NCI-H345 (cell line): ENCODE measurements around the gene SLC7A1.

ENCODE experiments used
- DNase-seq: peaks from one replicate; lab custom pipeline; 2025; lab: John Stamatoyannopoulos, UW

The SLC7A1 gene

GRCh38 chr13:29530901-29531300 is 64.6 kb downstream of the SLC7A1 start:
- no peak for DNase-seq

DNA sequence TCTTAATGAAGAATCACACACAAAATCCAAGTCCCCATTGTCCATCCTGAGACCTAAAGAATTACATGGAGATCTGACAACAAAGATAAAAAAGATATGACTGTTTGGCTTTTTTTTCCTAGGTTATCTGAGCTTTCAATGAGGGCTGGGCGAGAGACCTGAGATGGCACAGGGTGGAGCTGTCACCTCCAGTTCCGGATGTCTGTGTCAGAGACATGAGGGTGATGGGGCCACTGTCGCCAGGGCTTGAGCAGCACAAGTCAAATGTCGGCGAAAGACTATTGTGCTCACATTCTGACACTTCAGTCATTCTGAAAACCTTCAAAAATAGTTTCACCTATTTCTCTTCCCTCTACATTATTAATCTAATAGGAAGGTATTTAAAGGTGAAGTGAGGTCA is 65.7 kb downstream of the SLC7A1 start:
- no peak for DNase-seq

DNA sequence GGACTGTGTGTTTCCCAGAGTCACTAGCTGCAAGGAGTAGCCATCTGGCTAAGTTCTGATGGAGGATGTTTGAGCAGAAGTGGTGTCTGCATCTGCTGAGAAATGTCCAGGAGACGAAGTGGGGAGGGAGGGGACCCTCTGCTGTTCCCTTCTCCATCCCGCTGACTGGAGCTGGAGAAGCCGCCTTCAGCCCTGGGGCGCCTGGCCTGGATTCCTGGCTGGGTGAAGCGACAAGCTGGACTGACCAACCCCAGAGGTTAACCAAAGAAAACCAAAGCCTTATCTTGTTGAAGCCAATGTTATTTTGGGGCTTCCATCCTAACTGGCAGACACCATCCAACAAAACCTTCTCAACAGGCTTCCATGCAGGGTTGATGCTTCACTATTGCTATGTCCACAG is 67.6 kb downstream of the SLC7A1 start:
- DNase-seq: no peak

DNA sequence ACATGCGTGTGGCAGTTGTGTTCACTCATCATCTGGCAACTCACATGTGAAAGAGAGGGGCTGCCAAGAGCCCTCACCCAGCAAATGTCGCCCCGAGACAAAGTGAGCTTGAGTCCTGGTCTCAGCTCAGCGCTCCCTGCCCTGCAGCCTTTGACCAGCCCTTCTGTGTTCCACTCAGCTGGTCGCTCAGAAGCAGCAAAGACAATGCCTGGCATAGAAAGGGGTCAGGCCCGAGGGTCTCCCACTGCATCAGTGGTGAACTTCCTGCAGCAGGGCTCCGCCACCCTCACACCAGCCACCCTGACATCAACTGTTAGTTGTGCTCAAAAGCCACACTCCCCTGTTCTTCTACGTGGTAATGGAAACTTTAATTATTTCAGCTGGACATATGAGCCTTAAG is 68.0 kb downstream of the SLC7A1 start:
- no peak for DNase-seq

DNA sequence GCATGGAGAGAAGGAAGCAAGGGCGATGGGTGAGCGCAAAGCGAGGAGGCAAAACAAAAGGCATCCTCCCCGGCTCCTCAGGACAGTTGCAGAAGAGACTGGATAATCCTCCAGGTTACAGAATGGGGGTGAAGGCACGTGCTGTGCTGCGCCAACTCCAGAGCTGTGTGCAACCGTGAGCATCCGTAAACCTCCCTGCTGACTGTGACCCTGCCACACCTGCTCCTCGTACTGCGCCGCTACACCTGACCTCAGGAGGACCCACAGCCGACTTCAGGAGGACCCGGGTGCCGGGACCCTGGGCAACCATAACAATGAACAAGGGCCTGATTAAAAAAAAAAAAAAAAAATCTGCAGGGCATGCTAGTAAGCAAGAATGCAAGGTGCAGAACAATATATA is 68.7 kb downstream of the SLC7A1 start:
- DNase-seq: no peak

DNA sequence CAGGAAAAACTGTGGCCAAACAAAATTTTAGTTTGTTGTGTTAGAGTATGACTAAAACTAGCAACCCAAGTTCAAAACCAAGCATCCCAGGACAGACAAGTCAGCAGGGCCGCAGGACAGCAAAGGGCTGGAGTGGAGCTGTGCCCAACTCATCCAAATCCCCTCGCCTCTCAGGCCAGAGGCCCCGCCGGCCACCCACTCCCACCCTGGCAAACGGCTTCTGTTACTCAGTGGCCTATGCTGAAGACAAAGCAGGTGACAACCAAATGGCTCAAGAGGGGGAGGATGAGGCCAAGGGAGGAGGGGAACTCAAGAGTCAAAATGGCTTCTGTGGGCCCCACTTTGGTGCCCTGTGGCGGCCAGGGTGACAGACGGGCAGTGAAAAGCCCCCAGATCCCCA is 69.7 kb downstream of the SLC7A1 start:
- DNase-seq: no peak

DNA sequence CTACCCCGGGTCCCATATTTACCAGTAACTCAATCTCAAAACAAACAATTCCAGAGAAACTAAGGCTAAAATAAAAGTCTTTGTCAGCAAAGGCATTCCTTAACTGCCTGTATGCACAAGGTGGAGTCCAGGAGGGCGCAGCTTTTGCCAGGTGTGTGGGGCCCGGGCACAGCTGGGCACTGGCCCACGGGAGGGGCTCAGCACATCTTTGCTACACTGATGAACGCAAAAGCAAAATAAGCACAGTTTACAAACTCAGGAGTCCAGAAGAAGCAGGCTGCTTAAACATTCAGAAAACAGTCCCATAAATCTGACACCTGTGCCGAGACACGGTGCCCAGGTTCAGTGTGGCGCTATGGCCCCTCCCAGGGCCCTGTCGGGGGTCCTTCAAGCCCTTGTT is 70.8 kb downstream of the SLC7A1 start:
- no peak for DNase-seq

- no peak for DNase-seq
Measured at GRCh38 chr13:29524176-29524575, 71.3 kb downstream of the SLC7A1 start.

GRCh38 chr13:29523199-29523961 is 72.1 kb downstream of the SLC7A1 start:
- DNase-seq: no peak

- DNase-seq: no peak
Measured at GRCh38 chr13:29522044-29522685, 73.3 kb downstream of the SLC7A1 start.

DNA sequence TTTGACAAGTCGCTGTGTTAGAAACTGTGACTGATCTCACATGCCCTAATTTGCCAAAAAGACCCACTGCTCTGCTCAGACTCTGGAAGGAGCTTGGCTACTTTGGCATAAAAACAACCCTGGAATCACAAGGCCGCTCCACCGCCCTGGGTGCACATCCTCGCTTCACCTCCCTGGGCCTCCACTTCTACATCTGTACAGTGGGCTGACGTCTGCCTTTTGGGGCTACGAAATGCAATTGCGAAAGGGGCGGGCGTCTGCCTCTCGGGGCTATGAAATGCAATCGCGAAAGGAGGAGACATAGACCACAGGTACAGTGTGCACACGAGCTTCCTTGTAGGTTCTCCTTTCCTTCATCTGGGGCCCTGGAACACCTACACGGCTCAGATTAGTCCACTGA is 74.2 kb downstream of the SLC7A1 start:
- no peak for DNase-seq

- no peak for DNase-seq
Measured at GRCh38 chr13:29520671-29521070, 74.8 kb downstream of the SLC7A1 start.

- DNase-seq: no peak
Measured at GRCh38 chr13:29519921-29520320, 75.6 kb downstream of the SLC7A1 start.

- DNase-seq: no peak
Measured at GRCh38 chr13:29516880-29517279, 78.6 kb downstream of the SLC7A1 start.

GRCh38 chr13:29516012-29516411 is 79.5 kb downstream of the SLC7A1 start:
- DNase-seq: no peak

GRCh38 chr13:29515372-29515771 is 80.1 kb downstream of the SLC7A1 start:
- no peak for DNase-seq

DNA sequence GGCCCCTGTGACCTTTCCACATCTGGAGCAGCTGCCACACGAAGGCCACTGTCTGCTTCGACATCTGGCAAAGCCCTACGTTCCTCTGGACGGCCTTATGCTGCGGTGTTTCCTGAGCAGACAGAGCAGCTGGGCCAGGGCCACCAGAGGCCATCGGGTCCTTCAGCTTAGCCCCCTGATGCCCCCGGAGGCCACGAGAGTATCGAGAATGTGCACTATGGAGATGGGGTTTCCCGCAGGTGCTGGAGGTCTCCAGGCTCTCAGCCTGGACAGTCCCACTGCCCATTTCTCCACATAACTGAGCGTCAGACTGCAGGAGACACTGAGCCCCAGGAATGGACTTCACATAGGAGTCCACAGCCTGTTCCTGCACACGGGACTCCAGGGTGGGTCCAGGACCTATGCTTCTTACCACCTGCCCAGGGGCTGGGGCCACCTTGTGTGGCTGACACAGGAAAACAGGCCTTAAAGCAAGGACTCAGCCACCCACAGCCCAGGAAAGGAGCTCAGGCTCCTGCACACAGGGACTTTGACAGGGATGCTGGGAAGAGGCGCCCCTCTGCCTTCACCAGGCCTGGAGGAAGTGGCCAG is 80.7 kb downstream of the SLC7A1 start:
- no peak for DNase-seq

DNA sequence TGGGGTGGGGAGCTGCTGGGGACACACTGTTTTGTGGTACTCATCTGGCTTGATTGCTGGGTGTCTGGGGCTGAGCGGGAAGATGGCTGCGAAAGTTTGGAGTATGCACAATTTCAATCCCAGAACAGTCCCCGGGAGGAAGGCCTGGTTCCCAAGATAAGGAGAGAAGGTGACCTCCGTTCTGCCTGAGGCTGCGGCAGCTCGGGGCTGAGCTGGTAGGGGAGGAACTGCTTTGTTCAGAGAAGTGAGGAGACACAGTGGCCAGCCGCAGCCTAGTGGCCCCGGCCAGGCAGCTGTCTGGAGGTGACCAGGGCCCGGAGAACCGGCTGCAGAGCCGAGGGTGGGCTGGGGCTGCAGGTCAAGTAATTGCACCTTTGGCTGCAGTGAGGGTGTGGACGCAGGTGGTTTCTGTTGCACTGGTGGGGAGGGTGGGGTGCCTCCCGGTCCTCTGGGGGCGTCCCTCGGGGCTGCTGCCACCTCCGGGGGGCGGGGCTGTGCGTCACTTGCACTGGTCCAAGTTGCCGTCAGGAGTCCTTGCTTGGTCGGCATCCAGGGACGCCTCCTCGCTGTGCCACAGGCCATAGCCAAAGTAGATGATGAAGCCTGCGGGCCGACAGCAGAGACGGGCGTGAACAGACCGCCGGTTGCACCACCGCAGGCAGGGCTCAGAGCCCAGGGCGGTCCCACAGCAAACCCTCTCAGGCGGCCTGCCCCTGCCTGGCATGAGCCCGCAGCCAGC is 81.3 kb downstream of the SLC7A1 start:
- DNase-seq: no peak

DNA sequence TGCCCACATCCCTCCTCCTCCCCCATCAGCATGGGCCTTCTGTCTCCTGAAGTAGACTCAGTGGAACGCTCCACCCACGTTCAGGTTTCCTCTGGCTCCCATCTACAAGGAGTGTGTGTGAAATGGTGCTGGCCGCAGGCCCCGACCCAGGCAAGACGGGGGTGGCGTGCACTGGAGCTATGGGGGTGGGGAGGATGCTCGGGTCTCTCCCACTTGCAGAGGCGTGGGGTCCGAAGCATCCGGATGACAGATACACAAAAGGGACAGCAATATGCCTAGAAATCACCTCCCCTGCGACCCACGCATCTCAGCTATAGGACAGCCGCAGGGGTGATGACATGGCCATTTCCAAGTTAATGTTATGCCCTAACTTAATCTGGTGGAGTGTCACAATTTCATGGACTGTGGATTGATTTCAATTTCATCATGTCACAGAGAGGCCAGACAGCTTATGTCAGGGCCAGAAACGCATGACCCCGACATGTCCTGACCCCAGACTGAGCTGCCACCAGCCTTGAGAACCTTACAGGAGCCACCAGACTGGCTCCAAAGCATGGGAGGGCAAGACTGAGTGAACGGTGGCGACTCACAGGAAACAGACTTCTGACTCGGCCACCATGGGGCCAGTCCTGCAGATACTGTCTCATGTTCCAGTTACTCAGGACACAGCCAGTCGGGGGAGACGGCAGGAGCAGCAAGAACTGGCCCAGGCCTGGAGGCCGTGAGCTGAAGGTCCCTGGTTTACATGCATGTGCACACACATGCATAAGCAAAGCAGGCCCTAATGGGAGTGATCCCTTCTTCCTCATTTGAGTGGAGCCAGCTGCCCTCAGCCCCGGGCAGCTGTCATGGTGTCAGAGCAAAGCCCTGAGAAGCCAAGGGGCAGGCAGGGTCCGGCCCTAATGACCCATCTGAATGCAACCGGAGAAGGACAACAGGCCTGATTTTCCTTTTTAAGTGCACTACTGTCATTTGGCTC is 82.2 kb downstream of the SLC7A1 start:
- no peak for DNase-seq

- no peak for DNase-seq
Measured at GRCh38 chr13:29511980-29512379, 83.5 kb downstream of the SLC7A1 start.

DNA sequence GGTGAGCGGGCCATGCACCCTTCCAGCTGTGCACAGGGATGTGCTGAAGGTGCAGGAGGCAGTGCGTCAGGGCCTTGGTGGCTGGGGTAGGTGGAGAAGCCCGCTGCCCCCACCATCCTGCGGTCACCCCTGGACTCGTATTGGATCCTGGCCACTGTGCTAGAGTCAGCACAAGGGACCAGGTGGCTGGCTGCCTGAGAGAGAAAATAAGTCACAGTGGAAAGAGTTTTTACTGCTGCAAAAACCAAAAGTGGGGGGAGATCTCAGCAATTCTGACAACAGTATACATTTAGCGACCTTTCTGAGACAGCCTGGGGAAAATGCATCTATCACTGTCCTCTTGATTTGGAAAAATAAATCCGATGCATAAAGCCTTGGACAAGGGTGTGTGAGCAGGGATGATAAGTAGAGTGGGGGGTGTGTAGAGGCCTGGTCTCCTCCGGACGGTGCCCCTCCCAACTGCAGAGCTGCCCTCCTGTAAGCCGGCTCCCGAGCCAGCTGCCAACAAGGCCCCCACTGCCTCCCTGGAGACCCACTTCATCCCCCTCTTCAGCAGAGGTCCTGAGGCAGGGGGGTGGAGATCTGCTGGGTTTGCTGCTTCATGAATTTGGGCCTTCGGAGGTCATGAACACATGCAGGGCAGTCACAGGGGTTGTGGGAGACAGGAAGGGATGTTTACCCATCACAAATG is 84.2 kb downstream of the SLC7A1 start:
- no peak for DNase-seq
